KMS-11 (cell line): ENCODE measurements around the gene RAB36.

ENCODE experiments used
- H2AFZ ChIP-seq: fragments of 200-600 bp; sonication (generic); 2 replicates; pipeline ENCODE4 v1.6.1; 2016; ENCODE audit warnings: antibody characterized with exemption, mixed run types, low read depth
- H3K27ac ChIP-seq: fragments of 200-600 bp; sonication (generic); 2 replicates; pipeline ENCODE4 v1.6.1; 2016; ENCODE audit warnings: mild to moderate bottlenecking, mixed run types
- H3K27me3 ChIP-seq: fragments of 200-600 bp; sonication (generic); 2 replicates; pipeline ENCODE4 v1.6.1; 2017; ENCODE audit warnings: mild to moderate bottlenecking, low read depth, mixed run types, moderate library complexity; ENCODE audit not compliant: insufficient read depth
- H3K36me3 ChIP-seq: fragments of 200-600 bp; sonication (generic); 2 replicates; pipeline ENCODE4 v1.6.1; 2017; ENCODE audit warnings: mild to moderate bottlenecking, mixed run types; ENCODE audit not compliant: insufficient read depth
- H3K4me1 ChIP-seq: fragments of 200-600 bp; sonication (generic); 2 replicates; pipeline ENCODE4 v1.6.1; 2016; ENCODE audit warnings: mild to moderate bottlenecking, low read depth, mixed run types; ENCODE audit not compliant: poor library complexity, severe bottlenecking
- H3K4me2 ChIP-seq: fragments of 200-600 bp; sonication (generic); 2 replicates; pipeline ENCODE4 v1.7.0; 2016; ENCODE audit warnings: mild to moderate bottlenecking, mixed run types
- H3K4me3 ChIP-seq: fragments of 200-600 bp; sonication (generic); IDR thresholded peaks from 2 replicates; pipeline ENCODE4 v1.6.1; 2017; ENCODE audit warnings: low read depth, low read length, mixed read lengths; ENCODE audit not compliant: insufficient read depth
- H3K79me2 ChIP-seq: fragments of 200-600 bp; sonication (generic); 2 replicates; pipeline ENCODE4 v1.6.1; 2016; ENCODE audit warnings: low read depth, mixed run types; ENCODE audit not compliant: insufficient read depth
- H3K9ac ChIP-seq: fragments of 200-600 bp; sonication (generic); 2 replicates; pipeline ENCODE4 v1.6.1; 2016; ENCODE audit warnings: mild to moderate bottlenecking, mixed run types
- H4K20me1 ChIP-seq: fragments of 200-600 bp; sonication (generic); 2 replicates; pipeline ENCODE4 v1.6.1; 2016; ENCODE audit warnings: mild to moderate bottlenecking, mixed run types; ENCODE audit not compliant: insufficient read depth
- TF ChIP-seq, protein P1 (sequence below): fragments of 200-600 bp; sonication (generic); conservative IDR thresholded peaks from 2 replicates; pipeline ENCODE4 v1.6.1; 2017; ENCODE audit warnings: low read depth, mild to moderate bottlenecking, antibody characterized with exemption, low read length, moderate library complexity, mixed read lengths

The RAB36 gene

GRCh38 chr22:23166042-23166831 lies 21.0 kb downstream of the RAB36 start:
- Histone ChIP-seq H2AFZ (no peak overlapping the region), H3K36me3 (no peaks in the 10 kb centered on the region), H4K20me1 (no peaks in the 10 kb centered on the region), H3K79me2 (no peaks in the 10 kb centered on the region), H3K4me1 (no peaks in the 10 kb centered on the region), H3K27ac (no peak overlapping the region), H3K4me2 (no peak overlapping the region), H3K9ac (no peak overlapping the region), H3K4me3 (no peak overlapping the region), H3K27me3 (no peaks in the 10 kb centered on the region)
- TF ChIP-seq, protein P1, sequence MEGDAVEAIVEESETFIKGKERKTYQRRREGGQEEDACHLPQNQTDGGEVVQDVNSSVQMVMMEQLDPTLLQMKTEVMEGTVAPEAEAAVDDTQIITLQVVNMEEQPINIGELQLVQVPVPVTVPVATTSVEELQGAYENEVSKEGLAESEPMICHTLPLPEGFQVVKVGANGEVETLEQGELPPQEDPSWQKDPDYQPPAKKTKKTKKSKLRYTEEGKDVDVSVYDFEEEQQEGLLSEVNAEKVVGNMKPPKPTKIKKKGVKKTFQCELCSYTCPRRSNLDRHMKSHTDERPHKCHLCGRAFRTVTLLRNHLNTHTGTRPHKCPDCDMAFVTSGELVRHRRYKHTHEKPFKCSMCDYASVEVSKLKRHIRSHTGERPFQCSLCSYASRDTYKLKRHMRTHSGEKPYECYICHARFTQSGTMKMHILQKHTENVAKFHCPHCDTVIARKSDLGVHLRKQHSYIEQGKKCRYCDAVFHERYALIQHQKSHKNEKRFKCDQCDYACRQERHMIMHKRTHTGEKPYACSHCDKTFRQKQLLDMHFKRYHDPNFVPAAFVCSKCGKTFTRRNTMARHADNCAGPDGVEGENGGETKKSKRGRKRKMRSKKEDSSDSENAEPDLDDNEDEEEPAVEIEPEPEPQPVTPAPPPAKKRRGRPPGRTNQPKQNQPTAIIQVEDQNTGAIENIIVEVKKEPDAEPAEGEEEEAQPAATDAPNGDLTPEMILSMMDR, result no peak

DNA sequence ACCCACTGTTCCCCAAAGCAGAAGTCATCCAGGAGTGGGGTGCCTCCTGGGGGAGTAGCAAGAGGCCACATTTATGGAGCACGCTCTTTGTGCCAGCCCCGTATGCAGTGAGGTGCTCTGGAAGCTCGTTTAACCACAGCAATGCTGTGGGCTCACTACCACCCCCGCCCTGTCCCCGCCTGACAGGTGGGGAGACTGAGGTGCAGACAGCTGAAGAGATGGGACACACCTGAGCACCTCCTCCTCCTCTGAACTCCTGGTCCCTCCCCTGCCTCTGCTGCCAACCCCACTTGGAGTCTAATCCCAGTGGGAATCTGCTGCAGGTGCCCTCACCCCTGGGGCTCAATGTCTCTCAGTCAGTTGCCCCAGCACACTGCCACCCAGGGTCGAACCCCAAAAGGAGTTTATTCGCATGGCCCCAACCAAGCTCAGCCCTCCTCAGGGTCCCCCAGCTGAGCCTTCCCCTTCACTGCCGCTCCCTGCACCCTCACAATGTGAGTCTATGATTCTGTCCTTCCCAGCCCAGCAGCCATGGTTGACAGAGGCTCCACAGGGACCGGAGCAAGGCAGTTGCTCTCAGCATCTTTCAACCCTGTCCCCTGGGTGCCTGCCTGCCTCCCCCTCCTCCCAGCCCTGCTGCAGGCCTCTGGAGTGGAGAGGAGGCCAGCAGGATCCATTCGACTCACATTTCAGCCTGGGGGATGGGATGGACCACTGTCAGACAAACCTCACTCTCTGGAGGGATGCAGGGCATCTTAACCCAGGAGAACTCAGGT lies 21.8 kb downstream of the RAB36 start:
- no peak overlapping the region for H3K9ac ChIP-seq
- no peaks in the 10 kb centered on the region for H3K36me3 ChIP-seq
- H3K27me3 ChIP-seq, result no peaks in the 10 kb centered on the region
- no peak overlapping the region for H3K27ac ChIP-seq
- H2AFZ ChIP-seq, result no peak overlapping the region
- no peaks in the 10 kb centered on the region for H4K20me1 ChIP-seq
- no peaks in the 10 kb centered on the region for H3K4me1 ChIP-seq
- TF ChIP-seq, protein P1, result no peak
- no peak overlapping the region for H3K4me2 ChIP-seq
- no peaks in the 10 kb centered on the region for H3K79me2 ChIP-seq
- no peak overlapping the region for H3K4me3 ChIP-seq

DNA sequence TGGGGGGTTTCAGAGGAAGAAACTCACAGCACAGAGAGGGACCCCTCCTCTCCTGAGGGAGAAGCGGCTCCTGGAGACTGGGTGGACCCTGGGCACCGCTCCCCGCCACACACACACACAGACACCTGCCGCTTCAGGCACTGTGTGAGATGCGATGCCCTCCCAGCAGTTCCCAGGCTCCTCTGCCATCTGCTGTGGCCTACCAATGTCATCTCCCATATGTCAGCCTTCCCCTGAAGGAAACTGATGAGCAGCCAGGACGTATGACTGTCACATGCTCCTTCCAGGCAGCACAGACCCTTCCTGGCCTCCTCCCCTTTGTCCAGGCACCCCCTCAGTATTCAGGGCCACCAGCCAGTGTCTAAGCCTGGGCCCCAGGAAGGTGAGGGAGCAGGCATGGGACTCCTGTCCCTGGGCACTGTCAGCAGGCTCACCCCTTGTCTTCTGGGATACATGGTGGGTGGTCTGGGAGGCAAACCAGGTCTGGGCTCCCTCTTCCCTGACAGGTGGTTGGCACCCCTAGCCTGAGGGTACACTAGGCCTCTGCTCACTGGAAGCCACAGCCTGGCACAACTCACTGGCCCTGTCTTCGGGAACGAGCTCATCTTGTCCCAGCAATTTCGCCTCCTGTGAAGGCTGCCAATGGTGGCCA lies 23.2 kb downstream of the RAB36 start:
- no peaks in the 10 kb centered on the region for H3K36me3 ChIP-seq
- peaks cover 3% of the 10 kb centered on the region for H3K4me1 ChIP-seq
- H3K4me2 ChIP-seq, result no peak overlapping the region
- no peak overlapping the region for H3K27ac ChIP-seq
- no peak overlapping the region for H3K9ac ChIP-seq
- no peaks in the 10 kb centered on the region for H3K79me2 ChIP-seq
- no peaks in the 10 kb centered on the region for H3K27me3 ChIP-seq
- no peaks in the 10 kb centered on the region for H4K20me1 ChIP-seq
- H3K4me3 ChIP-seq, result no peak overlapping the region
- TF ChIP-seq, protein P1, result no peak
- no peak overlapping the region for H2AFZ ChIP-seq

DNA sequence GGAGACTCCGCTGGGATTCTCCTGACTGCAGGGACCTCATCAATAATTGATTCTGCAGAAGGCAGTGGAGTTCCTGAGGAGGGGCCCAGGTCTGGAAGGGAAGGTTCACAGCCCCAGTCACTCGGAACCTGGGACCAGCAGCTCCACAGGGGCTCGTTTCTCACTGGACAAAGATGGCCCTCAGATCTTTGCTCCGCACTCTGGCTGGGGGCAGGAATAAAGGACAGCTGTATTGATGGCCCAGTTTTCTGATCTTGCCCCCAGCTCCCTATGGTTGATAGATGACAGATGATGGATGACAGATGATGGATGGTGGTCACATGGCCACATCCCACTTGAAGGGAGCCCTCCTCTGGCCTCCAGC lies 23.7 kb downstream of the RAB36 start:
- no peak overlapping the region for H3K9ac ChIP-seq

More for the DNA sequence above, 23.7 kb downstream of the RAB36 start:
- TF ChIP-seq, protein P1, result no peak
- Histone ChIP-seq H3K79me2 (no peaks in the 10 kb centered on the region), H2AFZ (no peak overlapping the region), H3K4me3 (no peak overlapping the region), H3K36me3 (no peaks in the 10 kb centered on the region), H3K4me2 (no peak overlapping the region), H4K20me1 (no peaks in the 10 kb centered on the region), H3K27ac (no peak overlapping the region), H3K27me3 (no peaks in the 10 kb centered on the region), H3K4me1 (peaks cover 8% of the 10 kb centered on the region)
